Activated CD4-positive, CD25-positive, alpha-beta regulatory T cell treated with anti-CD3 and anti-CD28 coated beads, Interleukin-2, amount 50 U/mL, for 24 hours (primary cell): Measurements from ENCODE around the gene GRM2.

Source experiments
- ATAC-seq, 2 donors: fragments of 150-1000 bp; cut with Tn5 transposase; one replicate each; pipeline ENCODE4 v1.10.0; 2021; ENCODE audit warnings: mild to moderate bottlenecking in 1 of 2, moderate library complexity in 1 of 2

Gene GRM2

DNA sequence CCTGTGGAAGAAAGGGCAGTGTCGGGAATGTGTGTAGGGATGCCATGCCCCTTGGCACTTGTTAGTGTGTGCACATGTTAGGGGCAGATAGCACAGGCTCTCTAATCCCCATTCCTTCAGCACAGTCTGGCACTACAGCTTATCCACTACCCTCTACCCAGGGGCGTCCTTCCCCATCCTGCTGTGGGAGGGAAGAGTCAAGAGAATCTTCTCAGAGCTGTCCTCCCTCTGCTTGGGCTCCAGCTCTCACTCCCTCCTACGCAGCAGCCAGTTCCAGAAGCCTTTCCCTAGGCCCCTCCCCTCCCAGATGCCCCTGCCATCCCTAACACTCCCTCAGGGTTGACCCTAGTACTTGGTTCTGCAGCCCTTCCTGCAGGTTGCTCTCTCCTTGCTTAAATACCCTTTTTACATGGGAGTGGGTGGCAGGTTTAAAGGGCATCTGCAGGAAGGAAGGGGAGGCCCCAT lies 815 bp upstream of the GRM2 start:
- ATAC-seq: no peak

DNA sequence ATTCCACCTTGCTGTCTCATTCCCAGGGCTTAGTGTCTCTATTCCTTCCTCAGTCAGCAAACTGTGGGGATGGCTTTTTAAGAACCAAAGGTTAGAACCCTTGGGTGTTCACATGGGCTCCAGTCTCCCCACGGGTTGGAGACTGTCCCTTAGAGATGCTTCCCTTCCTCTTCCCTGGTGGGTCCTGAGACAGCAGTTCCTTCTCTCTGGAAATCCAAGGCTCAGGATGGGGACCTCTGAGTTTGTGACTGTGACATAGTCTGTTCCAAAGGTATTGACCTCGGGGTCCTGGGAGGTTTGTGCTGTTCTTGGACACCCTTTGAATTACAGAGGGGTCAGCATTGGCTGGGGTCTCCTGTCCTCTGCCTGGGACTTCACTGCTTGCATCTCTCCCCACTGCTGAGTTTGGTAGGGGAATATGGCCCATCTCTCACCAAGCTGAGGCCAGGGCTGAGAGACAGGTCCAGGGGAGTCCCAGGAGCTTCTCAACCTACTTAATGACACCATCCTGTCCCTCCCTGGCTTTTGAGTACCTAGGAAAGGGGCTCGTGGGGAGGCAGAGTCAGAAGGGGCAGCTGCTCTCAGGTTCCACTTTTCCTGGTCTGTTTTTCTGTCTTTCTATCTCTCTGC lies 1.5 kb downstream of the GRM2 start:
- ATAC-seq: no peak

DNA sequence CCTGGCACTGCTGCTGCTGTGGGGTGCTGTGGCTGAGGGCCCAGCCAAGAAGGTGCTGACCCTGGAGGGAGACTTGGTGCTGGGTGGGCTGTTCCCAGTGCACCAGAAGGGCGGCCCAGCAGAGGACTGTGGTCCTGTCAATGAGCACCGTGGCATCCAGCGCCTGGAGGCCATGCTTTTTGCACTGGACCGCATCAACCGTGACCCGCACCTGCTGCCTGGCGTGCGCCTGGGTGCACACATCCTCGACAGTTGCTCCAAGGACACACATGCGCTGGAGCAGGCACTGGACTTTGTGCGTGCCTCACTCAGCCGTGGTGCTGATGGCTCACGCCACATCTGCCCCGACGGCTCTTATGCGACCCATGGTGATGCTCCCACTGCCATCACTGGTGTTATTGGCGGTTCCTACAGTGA lies 2.1 kb downstream of the GRM2 start:
- ATAC-seq: no peak

DNA sequence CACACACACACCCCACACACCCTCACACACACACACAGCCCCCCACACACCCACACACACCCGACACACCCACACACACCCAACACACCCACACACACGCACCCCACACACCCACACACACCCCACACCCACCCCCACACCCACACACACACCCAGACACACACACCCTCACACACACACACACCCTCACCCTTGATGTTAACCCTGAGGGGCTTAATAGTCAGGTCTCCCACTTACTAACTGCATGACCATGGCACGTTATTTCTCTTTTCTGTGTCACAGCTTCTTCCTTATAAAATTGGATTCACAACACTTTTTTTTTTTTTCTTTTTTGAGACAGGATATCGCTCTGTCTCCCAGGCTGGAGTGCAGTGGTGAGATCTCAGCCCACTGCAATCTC lies 2.8 kb downstream of the GRM2 start:
- ATAC-seq: no peak

DNA sequence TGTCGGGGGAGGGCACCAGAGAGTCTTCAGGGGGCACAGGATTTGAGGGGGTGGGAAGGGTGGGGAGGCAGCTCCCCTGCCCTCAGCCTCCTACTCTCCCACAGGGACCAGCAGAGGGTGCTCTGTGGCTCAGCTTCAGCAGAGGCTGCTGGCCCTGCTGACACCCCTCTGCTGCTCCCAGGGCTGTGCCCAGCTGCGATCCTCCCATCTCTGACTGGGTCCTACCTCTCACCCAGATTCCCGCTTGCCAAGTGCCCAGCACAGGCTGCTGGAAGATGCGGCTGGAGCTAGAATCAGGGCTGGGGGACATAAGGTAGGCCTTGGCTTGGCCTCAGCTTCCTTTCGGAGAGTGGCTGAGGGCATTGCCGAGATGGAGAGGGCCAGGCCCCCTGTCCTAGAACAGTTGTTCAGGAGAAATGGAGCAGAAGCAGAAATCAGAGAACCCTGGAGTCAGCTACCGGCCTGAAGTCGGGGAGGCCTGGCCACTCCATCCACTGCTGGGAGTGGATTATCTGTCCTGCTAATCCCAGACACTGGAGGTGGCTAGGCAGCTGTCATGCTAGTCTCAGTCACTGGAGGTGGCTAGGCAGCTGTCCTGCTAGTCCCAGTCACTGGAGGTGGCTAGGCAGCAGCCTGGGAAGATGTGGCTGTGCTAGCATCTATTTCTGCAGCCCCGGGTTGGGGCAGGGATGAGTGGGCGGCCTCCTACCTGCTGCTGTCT lies 3.9 kb downstream of the GRM2 start:
- ATAC-seq: no peak

DNA sequence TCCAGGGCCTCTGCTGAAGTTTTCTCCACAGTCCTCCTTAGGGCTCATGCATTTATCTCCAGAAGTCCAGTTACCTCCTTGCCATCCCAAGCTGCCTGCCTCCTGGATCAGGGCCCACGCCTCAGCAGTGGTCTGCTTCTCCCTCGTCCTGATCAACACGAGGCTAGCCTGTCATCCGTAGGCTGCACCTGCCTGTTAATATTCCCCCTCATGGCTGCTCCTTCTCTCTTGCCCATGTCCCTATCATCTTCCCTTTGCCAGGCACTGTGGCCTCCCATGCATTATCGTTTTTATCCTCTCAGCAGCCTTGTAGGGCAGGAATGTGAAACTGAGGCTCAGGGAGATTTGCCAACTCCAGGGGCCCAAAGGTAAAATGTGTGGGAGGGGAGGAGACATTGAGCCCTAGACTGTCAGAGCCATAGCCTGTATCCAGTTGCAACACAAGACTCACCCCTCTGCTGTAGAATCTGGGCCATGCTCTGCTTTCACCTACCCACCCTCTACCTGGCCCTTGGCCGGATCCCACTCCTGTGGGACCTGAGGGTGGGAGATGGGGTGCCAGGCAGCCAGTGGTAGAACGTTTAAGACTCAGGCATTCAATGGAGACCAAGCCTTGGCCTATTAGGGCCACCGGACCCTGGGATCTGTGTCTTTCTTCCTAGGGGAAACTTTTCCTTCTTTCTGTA lies 4.6 kb downstream of the GRM2 start:
- ATAC-seq: no peak

DNA sequence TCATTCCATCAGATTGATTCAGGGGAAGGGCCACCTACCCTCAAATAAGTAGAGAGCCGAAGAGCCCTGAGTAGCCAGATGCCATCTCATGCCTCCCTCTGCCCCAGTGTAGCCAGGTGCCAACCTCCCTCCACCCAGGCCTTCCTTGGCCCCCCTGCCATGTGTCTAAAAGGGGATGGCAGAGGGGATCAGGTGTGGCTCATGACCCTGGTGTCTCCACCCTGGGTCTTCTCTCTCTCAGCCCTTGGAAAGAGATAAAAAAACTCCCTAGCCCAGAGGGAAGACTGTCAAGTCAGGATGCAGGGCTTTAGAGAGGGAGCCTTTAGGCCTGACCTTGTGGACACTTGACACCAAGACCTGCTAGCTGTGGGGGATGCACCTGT lies 5.2 kb downstream of the GRM2 start:
- no peak for ATAC-seq

DNA sequence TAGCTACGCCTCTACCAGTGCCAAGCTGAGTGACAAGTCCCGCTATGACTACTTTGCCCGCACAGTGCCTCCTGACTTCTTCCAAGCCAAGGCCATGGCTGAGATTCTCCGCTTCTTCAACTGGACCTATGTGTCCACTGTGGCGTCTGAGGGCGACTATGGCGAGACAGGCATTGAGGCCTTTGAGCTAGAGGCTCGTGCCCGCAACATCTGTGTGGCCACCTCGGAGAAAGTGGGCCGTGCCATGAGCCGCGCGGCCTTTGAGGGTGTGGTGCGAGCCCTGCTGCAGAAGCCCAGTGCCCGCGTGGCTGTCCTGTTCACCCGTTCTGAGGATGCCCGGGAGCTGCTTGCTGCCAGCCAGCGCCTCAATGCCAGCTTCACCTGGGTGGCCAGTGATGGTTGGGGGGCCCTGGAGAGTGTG lies 5.7 kb downstream of the GRM2 start:
- ATAC-seq: no peak

DNA sequence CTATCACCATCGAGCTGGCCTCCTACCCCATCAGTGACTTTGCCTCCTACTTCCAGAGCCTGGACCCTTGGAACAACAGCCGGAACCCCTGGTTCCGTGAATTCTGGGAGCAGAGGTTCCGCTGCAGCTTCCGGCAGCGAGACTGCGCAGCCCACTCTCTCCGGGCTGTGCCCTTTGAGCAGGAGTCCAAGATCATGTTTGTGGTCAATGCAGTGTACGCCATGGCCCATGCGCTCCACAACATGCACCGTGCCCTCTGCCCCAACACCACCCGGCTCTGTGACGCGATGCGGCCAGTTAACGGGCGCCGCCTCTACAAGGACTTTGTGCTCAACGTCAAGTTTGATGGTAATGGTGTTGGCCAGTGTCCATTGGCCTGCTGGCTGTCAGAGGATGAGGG lies 6.1 kb downstream of the GRM2 start:
- no peak for ATAC-seq

DNA sequence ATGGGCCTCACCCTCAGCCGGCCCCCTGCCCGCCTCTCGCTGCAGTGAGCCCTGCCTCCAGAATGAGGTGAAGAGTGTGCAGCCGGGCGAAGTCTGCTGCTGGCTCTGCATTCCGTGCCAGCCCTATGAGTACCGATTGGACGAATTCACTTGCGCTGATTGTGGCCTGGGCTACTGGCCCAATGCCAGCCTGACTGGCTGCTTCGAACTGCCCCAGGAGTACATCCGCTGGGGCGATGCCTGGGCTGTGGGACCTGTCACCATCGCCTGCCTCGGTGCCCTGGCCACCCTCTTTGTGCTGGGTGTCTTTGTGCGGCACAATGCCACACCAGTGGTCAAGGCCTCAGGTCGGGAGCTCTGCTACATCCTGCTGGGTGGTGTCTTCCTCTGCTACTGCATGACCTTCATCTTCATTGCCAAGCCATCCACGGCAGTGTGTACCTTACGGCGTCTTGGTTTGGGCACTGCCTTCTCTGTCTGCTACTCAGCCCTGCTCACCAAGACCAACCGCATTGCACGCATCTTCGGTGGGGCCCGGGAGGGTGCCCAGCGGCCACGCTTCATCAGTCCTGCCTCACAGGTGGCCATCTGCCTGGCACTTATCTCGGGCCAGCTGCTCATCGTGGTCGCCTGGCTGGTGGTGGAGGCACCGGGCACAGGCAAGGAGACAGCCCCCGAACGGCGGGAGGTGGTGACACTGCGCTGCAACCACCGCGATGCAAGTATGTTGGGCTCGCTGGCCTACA lies 8.5 kb downstream of the GRM2 start:
- ATAC-seq: no peak

DNA sequence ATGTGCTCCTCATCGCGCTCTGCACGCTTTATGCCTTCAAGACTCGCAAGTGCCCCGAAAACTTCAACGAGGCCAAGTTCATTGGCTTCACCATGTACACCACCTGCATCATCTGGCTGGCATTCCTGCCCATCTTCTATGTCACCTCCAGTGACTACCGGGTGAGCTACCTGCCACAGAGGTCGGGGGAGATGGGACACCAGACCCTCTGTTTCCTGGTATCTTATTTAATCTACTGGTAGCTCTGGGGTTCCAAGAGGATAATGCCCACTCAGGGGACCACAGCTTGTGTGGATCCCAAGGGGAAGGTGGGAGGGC lies 9.1 kb downstream of the GRM2 start:
- ATAC-seq: no peak

DNA sequence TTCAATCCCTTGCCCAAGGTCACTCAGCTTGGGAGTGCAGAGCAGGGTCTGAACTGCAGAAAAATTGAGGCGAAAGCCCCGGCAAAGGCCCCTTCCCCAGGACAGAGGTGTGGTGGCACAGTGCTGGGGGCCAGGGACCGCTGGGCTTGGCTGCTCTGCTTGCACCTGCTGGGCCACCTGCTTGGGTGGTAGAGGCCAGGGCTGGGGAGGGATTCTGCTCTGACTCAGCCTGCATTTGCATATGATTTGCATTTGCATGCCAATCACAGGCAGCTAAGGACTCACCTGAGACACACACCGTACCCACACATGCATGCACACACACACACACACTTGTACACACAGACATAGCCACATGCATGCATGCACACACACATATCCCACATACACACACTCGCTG lies 9.9 kb downstream of the GRM2 start:
- ATAC-seq: no peak

DNA sequence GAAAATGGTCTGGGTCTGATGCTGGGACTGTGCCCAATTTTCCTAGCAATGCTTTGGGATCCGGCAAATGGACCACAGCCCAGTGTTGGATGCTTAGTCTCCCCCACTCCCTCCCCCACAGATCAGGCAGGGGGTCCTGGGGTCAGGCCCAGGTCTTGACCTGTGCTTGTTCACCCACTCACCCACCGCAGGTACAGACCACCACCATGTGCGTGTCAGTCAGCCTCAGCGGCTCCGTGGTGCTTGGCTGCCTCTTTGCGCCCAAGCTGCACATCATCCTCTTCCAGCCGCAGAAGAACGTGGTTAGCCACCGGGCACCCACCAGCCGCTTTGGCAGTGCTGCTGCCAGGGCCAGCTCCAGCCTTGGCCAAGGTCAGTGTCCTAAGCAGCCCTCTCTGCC lies 10.6 kb downstream of the GRM2 start:
- no peak for ATAC-seq

DNA sequence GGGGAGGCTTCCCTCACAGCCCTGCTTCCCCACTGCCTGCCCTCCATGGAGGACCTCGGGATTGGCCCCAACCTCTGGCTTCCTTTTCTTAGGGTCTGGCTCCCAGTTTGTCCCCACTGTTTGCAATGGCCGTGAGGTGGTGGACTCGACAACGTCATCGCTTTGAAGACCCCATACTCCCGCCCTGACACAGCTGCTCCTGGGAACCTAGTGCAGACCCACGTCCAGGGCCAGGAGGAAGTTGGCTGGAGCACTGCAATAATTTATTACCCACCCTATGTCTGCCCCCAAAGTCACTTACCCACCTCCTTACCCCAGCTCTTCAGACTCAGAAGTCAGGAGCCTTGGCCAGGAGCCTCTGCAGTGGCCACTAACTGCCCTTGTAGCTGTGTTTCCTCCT lies 11.1 kb downstream of the GRM2 start:
- ATAC-seq: no peak

DNA sequence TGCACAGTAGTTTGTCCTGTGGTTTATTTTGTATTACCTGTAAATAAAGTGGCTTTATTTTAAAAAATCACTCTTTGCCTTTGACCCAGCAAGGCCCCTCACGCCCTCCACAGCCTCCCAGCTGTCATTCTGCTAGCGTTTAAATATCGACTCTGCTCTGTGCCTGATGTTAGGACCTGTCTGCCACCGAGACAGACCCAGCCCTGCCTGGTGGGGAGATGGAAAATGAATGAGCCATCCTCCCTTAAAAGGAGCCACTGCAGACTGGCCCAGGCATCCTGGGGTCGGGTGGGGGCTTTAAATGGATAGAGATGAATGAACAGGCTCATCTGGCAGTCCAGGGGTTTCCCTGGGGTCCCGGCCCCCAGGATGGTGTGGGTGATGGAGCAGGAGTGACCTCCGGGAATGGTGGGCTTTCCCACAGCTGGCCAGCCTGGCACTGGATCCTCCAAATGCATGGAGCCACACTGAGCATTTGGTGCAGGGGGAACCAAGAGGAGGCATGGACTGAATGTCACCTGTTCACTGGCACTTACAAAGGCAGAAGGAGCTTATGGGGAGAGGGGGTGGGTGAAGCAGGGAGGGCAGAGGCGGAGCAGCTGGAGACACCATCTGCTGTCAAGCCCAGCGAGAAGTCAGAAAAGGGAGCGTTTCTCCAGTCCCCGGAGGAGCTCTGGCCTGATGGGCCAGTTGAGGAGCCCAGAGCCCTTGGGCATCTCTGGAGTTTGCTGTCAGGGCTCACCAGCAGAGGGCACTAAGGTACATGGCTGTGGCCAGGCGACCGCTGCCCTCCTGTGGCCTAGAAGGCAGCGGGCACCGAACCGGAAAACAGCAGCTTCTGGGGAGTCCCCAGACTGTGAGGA lies 11.9 kb downstream of the GRM2 start:
- ATAC-seq: peak; percentile 61 to 68

DNA sequence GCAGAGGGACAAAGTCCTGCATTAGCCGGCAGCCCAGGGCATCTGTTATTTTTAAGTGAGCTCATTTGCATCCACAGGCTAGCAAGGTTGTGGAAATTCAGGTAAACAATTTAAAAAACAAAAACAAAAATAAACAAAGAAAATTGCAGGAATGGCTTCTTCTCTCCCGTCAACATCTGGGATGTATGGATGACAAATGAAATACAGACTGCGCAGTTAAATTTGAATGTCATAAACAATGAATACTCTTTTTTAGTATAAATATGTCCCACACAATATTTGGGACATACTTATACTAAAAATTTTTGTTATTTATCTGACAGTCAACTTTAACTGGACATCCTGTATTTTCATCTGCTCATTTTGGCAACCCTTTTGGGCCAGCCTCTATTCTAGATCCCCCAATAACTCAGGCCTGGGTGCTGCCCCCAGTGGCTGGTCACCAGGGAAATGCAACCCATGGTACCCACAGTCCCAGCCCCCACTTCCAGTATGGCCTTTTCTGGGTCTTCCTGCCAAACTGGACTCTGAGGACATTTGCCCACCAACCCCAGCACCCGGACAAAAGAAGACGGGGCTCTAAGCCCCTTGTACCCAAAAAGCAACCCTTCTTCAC lies 12.7 kb downstream of the GRM2 start:
- no peak for ATAC-seq

DNA sequence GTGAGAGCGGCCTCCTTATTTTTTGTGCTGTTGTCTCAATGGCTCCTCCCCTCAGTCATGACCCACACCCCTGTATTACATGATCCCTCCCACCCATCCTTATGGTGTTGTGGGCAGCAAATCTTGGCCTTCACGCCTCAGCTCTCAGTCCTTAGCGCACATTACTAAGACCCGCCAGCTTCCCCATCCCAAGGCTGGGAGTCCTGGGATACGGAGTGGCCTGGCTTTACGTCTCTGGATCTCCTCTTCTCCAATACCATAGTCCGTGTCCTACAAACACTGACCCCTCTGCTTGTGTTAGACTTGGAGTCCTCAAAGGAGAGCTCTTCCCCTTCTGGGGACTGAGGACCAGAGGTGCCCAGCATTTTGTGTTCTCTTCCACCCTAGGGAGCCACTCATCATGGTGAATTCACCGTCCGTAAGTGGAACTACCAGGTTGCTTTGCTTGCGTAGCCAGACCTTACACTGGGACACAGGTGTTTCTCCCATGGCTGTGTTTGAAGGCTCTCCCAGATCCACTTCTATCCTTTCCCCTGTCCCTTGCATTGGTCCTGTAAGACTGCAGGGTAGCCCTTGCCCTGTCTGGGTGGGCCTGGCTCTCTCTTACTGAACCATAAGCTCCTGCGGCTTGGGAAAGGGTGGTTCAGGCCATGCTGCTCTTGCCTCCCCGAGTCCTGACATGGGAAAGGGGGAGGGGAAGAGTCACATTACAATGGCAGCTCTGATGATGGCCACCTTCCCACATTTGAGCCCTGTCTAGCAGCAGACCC lies 13.6 kb downstream of the GRM2 start:
- no peak for ATAC-seq

DNA sequence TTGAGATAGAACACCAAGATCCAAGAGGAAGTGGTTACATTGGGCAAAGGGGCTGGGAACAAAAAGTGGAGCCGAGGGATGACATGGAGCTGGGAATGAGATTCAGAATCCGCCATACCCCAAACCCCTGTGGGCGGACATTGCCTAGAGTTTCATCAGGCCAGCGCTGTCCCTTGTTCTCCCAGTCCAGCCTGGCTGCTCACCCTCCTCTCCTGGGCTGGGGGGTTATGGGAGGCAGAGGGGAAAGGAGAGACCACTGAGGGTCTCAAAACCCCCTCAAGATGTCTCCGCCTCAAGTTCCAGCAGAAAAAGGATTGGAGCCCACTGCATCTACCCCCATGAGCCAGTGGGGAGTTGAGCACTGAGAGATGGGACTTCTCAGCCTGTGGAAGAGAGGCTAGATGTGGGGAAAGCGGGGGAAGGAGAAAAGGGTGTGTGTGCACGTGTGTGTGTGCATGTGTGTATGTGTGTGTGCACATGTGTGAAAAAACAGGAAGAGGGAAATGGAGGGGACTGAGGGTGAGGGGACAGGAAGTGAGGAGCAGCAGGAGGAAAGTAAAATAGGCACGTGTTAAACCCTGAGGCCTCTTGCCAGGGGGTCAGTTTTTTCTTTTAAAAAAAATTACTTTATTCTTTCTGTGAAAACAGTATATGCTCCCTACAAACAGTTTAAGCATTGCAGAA lies 14.3 kb downstream of the GRM2 start:
- no peak for ATAC-seq

DNA sequence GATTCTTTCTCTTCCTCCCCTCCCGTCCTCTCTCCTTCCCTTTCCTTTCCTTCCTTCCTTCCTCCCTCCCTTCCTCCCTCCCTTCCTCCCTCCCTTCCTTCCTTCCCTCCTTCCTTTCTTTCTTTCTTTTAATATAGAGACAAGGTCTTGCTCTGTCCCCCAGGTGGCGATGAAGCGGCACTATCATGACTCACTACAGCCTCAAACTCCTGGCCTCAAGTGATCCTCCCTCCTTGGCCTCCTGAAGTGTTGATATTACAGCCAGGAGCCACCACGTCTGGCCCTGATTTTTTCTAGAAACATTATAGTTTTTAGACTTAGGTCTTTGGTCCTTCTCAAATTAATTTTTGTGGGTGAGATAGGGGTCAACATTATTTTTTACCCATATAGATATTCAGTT lies 15.5 kb downstream of the GRM2 start:
- no peak for ATAC-seq

DNA sequence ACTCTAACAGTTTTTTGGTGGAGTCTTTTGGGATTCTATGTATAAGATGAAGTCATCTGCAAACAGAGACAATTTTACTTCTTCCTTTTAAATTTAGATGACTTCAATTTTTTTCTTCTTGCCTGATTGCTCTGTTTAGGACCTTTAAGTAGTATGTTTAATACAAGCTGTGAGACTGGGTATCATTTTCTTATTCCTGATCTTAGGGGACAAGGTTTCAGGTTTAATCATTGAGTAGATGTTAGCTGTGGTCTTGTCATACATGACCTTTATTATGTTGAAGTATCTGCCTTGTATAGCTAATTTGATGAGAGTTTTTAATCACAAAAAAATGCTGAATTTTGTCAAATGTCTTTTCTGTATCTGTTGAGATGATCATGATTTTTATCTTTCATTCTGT lies 20.6 kb downstream of the GRM2 start:
- ATAC-seq: peak; percentile 66 to 74
